Right atrium auricular region (tissue), 2 donors: ENCODE data around the gene HP. TPM values are rescaled to one million over a fixed set of nuclear protein-coding genes. Genes with fewer than 3 reads are reported as not detected.

Experiments
- DNase-seq: peaks from one replicate; pipeline ENCODE4 v3.0.0-alpha.2; 2019; ENCODE audit warnings: low spot score
- H3K27ac ChIP-seq, 2 donors: fragments of 200-600 bp; sonication (generic); 1 replicate in 1 of 2; 2 replicates in 1 of 2; pipeline ENCODE4 v1.5.1; 2016 to 2019
- H3K27me3 ChIP-seq, 2 donors: fragments of 200-600 bp; sonication (generic); one replicate each; pipeline versions ENCODE4 v1.5.1 to v1.6.0; 2017 to 2019
- H3K36me3 ChIP-seq: fragments of 200-600 bp; sonication (generic); one replicate; pipeline ENCODE4 v1.5.1; 2016
- H3K4me1 ChIP-seq, 2 donors: fragments of 200-600 bp; sonication (generic); one replicate each; pipeline versions ENCODE4 v1.5.1 to v1.6.0; 2017 to 2019
- H3K4me3 ChIP-seq, 2 donors: fragments of 200-600 bp; sonication (generic); 1 replicate in 1 of 2; 2 replicates in 1 of 2; pipeline ENCODE4 v1.5.1; 2017 to 2019; ENCODE audit warnings: mild to moderate bottlenecking in 1 of 2, moderate library complexity in 1 of 2
- H3K9me3 ChIP-seq, 2 donors: fragments of 200-600 bp; sonication (generic); one replicate each; pipeline ENCODE4 v1.5.1; 2019
- CTCF ChIP-seq, 2 donors: fragments of 200-600 bp; sonication (generic); IDR thresholded peaks; one replicate each; pipeline ENCODE4 v1.5.1; 2019; ENCODE audit warnings: antibody characterized with exemption in 2 of 2
- total RNA-seq, 2 donors: library from RNA; depleted of rRNA; stranded (reverse); fragments of >200 nt; gene quantifications; one replicate each; pipeline ENCODE4 v1.1.0, GENCODE V29; 2016

Gene HP
- total RNA-seq, 2 donors from 2014 or later = 52.7 to 1,105 TPM

GRCh38 chr16:72043058-72043457, 11.2 kb upstream of the HP start:
- Histone ChIP-seq H3K4me3 (no peak overlapping the region), H3K36me3 (peaks cover 22% of the 10 kb centered on the region), H3K4me1 (no peaks in the 10 kb centered on the region), H3K27me3 (no peaks in the 10 kb centered on the region), H3K27ac (no peak overlapping the region), H3K9me3 (no peaks in the 10 kb centered on the region)
- TF ChIP-seq CTCF (IDR thresholded peaks at IDR 0.05) = no peak
- no peak for DNase-seq

- no peaks in the 10 kb centered on the region for H3K9me3 ChIP-seq
- no peaks in the 10 kb centered on the region for H3K4me1 ChIP-seq
- H3K27me3 ChIP-seq = no peaks in the 10 kb centered on the region
- H3K36me3 ChIP-seq = peaks cover 22% of the 10 kb centered on the region
- DNase-seq = no peak
- TF ChIP-seq CTCF (IDR thresholded peaks at IDR 0.05) = no peak
- no peak overlapping the region for H3K4me3 ChIP-seq
- H3K27ac ChIP-seq = no peak overlapping the region
Measured at GRCh38 chr16:72043539-72043938, 10.8 kb upstream of the HP start.

GRCh38 chr16:72044296-72044695, 10.0 kb upstream of the HP start:
- Histone ChIP-seq H3K36me3 (peaks cover 22% of the 10 kb centered on the region), H3K4me1 (no peaks in the 10 kb centered on the region), H3K27ac (no peak overlapping the region), H3K27me3 (no peaks in the 10 kb centered on the region), H3K4me3 (no peak overlapping the region), H3K9me3 (peaks cover 0 to 4% of the 10 kb centered on the region in 2 donors)
- no peak for TF ChIP-seq CTCF (IDR thresholded peaks at IDR 0.05)
- DNase-seq = no peak

- Histone ChIP-seq H3K36me3 (peaks cover 22% of the 10 kb centered on the region), H3K9me3 (peaks cover 0 to 5% of the 10 kb centered on the region in 2 donors), H3K27me3 (no peaks in the 10 kb centered on the region), H3K4me1 (no peaks in the 10 kb centered on the region), H3K4me3 (no peak overlapping the region), H3K27ac (no peak overlapping the region)
- no peak for DNase-seq
- no peak for TF ChIP-seq CTCF (IDR thresholded peaks at IDR 0.05)
Measured at GRCh38 chr16:72044825-72045359, 9.4 kb upstream of the HP start.

- Histone ChIP-seq H3K36me3 (peaks cover under 1% of the 10 kb centered on the region), H3K4me3 (no peak overlapping the region), H3K27me3 (no peaks in the 10 kb centered on the region), H3K27ac (no peak overlapping the region), H3K9me3 (peaks cover 0 to 5% of the 10 kb centered on the region in 2 donors), H3K4me1 (no peaks in the 10 kb centered on the region)
- DNase-seq = no peak
- no peak for TF ChIP-seq CTCF (IDR thresholded peaks at IDR 0.05)
Measured at GRCh38 chr16:72049110-72049509, 5.2 kb upstream of the HP start.
